Prostate gland (tissue), 2 donors: Measurements from ENCODE around the gene VDAC1. TPM values are rescaled to one million over a fixed set of nuclear protein-coding genes. Genes with fewer than 3 reads are reported as not detected.
"Not testable (repeated sequence)": the region's sequence is repeated elsewhere in the genome, so short reads cannot be mapped to it uniquely, and the experiment has no call there.

Experiments used
- DNase-seq: peaks from one replicate; pipeline ENCODE4 v3.0.0-alpha.2; 2019; ENCODE audit warnings: low spot score
- H3K27ac ChIP-seq, 2 donors: fragments of 200-600 bp; sonication (generic); 2 replicates each; pipeline ENCODE4 v1.5.1; 2017 to 2019
- H3K27me3 ChIP-seq: fragments of 200-600 bp; sonication (generic); replicated peaks from 2 replicates; pipeline ENCODE4 v1.5.1; 2019; ENCODE audit not compliant: insufficient read depth
- H3K36me3 ChIP-seq, 2 donors: fragments of 200-600 bp; sonication (generic); 1 replicate in 1 of 2; 2 replicates in 1 of 2; pipeline versions ENCODE4 v1.5.1 to v1.8.1; 2017 to 2019
- H3K4me1 ChIP-seq: fragments of 200-600 bp; sonication (generic); replicated peaks from 2 replicates; pipeline ENCODE4 v1.5.1; 2019
- H3K4me3 ChIP-seq, 2 donors: fragments of 200-600 bp; sonication (generic); 2 replicates each; pipeline ENCODE4 v1.5.1; 2017 to 2019
- H3K9me3 ChIP-seq: fragments of 200-600 bp; sonication (generic); 2 replicates; pipeline ENCODE4 v1.5.1; 2017
- CTCF ChIP-seq, 4 experiments: fragments of 200-600 bp in 2 of 4; fragments of 450-650 bp in 2 of 4; sonication (generic) in 2 of 4; IDR thresholded peaks; 1 replicate in 3 of 4; 2 replicates in 1 of 4; pipeline ENCODE4 v1.5.1; 2016 to 2019; ENCODE audit warnings: antibody characterized with exemption in 4 of 4, mild to moderate bottlenecking in 2 of 4, moderate library complexity in 2 of 4
- POLR2A ChIP-seq: fragments of 450-650 bp; IDR thresholded peaks from one replicate; pipeline ENCODE4 v1.6.1; 2016; ENCODE audit warnings: antibody characterized with exemption, mild to moderate bottlenecking
- POLR2AphosphoS5 ChIP-seq: sonication (generic); formaldehyde crosslinking; IDR thresholded peaks from one replicate; pipeline ENCODE4 v1.6.1; 2017; ENCODE audit warnings: antibody characterized with exemption
- WGBS: methylation state at CpG from one replicate; pipeline ENCODE4 v1.1.5; 2018; 5-methylcytosine and 5-hydroxymethylcytosine counted together
- intact Hi-C: fragments of 100-400 bp; cut with DNase I; formaldehyde crosslinking; loops from one replicate; pipeline ENCODE4 v1.14.2; 2022
- total RNA-seq, 2 donors: library from RNA; depleted of rRNA; stranded (reverse); fragments of >200 nt; gene quantifications; one replicate each; pipeline ENCODE4 v1.1.0, GENCODE V29; 2016

VDAC1 gene
- total RNA-seq, 2 donors from 2014 or later = 142 to 143 TPM

GRCh38 chr5:133939668-133940067, 65.1 kb downstream of the VDAC1 start:
- Histone ChIP-seq H3K4me3 (no peak overlapping the region), H3K27me3 (no peaks in the 10 kb centered on the region), H3K9me3 (no peaks in the 10 kb centered on the region), H3K27ac (no peak overlapping the region), H3K36me3 (no peaks in the 10 kb centered on the region), H3K4me1 (no peaks in the 10 kb centered on the region)
- intact Hi-C loops = no loop called here
- TF ChIP-seq POLR2AphosphoS5 = no peak
- TF ChIP-seq POLR2A = no peak
- no peak for TF ChIP-seq CTCF (IDR thresholded peaks at IDR 0.05)
- 96% methylated on average over 3 of the region's 3 CpGs for WGBS
- DNase-seq = no peak

DNA sequence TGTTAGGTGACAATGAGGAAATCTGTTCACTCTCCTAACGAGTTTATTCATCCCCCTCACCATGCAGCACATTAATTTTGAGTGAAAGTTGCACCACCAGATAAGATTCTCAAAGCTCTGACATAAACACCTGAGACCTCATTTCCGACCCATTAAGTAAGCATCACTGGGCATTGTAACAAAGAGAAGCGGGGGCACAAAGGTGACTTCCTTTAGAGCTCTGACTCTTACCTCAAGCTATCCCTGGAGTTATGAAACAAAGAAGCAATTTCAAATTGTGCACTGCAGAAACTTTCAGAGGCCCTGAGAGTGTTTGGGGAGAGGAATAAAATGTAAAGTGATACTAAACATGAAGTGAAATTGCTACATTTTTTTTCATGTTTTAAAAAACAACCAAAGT, 65.8 kb downstream of the VDAC1 start:
- Histone ChIP-seq H3K4me1 (no peaks in the 10 kb centered on the region), H3K36me3 (no peaks in the 10 kb centered on the region), H3K9me3 (no peaks in the 10 kb centered on the region), H3K4me3 (no peak overlapping the region), H3K27me3 (no peaks in the 10 kb centered on the region), H3K27ac (no peak overlapping the region)
- WGBS = 87% methylated on average over 3 of the region's 3 CpGs
- DNase-seq = no peak
- intact Hi-C loops = no loop called here
- no peak for TF ChIP-seq POLR2AphosphoS5
- no peak for TF ChIP-seq CTCF (IDR thresholded peaks at IDR 0.05)
- no peak for TF ChIP-seq POLR2A

DNA sequence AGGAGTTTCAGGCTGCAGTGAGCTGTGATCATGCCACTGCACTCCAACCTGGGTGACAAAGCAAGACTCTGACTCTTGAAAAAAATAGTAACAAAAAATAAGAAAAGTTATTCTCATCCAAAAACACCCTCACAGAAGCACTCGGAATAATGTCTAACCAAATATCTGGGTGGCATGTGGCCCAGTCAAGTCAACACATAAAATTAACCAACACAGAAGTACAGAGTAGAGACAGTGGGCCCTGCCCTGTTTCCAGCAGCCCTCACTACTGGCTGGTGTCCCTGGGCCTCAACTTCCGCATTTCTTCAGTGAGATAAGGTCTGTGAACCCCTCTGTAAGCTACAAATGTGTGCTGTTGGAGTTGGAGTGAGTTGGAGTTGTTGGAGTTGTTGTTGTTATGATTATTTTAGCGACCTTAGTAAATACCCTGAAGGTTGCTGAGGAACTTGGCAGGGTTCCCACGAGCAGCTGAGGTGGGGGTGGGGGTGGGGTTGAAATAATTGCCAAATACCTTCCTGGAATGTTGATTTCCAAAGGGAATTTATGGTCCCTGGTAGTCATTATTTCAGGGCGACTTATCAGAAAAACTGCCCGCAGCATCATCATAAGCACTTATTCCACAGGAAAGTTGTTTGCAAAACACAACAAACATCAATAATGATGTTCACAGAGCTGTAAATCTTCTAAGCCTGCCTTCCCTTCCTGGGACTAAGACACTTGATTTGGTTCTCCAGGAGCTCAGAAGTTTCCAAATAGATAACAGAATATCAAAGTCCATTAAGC, 66.5 kb downstream of the VDAC1 start:
- H3K9me3 ChIP-seq = no peaks in the 10 kb centered on the region
- no peak overlapping the region for H3K4me3 ChIP-seq
- H3K4me1 ChIP-seq = no peaks in the 10 kb centered on the region
- no peak overlapping the region for H3K27ac ChIP-seq
- TF ChIP-seq POLR2AphosphoS5 (no peak), POLR2A (no peak), CTCF (IDR thresholded peaks at IDR 0.05) (no peak)
- no peak for DNase-seq
- no peaks in the 10 kb centered on the region for H3K27me3 ChIP-seq
- intact Hi-C loops = no loop called here
- WGBS = 55% methylated on average over 6 of the region's 6 CpGs
- H3K36me3 ChIP-seq = no peaks in the 10 kb centered on the region

DNA sequence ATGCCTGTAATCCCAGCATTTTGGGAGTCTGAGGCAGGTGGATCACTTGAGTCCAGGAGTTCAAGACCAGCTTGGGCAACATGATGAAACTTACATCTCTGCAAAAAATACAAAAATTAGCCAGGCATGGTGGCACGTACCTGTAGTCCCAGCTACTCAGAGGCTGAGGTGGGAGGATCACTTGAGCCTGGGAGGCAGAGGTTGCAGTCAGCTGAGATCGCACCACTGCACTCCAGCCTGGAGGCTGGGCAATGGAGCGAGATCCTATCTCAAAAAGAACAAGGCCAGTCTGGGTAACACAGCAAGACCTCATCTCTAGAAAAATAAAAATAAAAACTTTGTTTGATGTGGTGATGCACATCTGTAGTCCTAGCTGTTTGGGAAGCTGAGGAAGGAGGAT, 67.1 kb downstream of the VDAC1 start:
- intact Hi-C loops, H3K27ac ChIP-seq, H3K4me3 ChIP-seq, H3K36me3 ChIP-seq, H3K27me3 ChIP-seq, H3K9me3 ChIP-seq, DNase-seq, H3K4me1 ChIP-seq: not testable (repeated sequence)
- WGBS = 99% methylated on average over 3 of the region's 3 CpGs

DNA sequence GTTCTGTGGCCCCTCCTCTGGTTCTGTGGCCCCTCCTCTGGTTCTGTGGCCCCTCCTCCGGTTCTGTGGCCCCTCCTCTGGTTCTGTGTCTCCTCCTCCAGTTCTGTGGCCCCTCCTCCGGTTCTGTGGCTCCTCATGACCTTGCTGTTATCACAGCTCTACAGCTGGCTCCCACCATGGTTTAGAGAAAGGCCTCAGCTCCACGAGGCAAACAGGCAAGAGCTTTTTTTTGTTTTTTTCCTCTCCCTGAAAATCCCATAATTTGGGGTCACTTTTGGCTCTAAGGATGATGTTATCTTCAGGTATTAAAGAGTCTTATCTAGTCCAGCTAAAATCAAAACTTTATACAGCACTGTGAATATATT, 68.1 kb downstream of the VDAC1 start:
- intact Hi-C loops = no loop called here
- no peaks in the 10 kb centered on the region for H3K36me3 ChIP-seq
- no peak for DNase-seq
- WGBS = 74% methylated on average over 3 of the region's 3 CpGs
- no peaks in the 10 kb centered on the region for H3K27me3 ChIP-seq
- TF ChIP-seq POLR2AphosphoS5 (no peak), CTCF (IDR thresholded peaks at IDR 0.05) (no peak), POLR2A (no peak)
- no peaks in the 10 kb centered on the region for H3K4me1 ChIP-seq
- H3K4me3 ChIP-seq = no peak overlapping the region
- no peak overlapping the region for H3K27ac ChIP-seq
- no peaks in the 10 kb centered on the region for H3K9me3 ChIP-seq

DNA sequence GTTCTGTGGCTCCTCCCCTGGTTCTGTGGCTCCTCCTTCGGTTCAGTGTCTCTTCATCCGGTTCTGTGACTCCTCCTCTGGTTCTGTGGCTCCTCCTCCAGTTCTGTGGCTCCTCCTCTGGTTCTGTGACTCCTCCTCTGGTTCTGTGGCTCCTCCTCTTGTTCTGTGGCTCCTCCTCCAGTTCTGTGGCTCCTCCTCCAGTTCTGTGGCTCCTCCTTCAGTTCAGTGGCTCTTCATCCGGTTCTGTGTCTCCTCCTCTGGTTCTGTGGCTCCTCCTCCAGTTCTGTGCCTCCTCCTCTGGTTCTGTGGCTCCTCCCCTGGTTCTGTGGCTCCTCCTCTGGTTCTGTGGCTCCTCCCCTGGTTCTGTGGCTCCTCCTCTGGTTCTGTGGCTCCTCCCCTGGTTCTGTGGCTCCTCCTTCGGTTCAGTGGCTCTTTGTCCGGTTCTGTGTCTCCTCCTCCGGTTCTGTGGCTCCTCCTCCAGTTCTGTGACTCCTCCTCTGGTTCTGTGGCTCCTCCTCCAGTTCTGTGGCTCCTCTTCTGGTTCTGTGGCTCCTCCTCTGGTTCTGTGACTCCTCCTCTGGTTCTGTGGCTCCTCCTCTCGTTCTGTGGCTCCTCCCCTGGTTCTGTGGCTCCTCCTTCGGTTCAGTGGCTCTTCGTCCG, 68.7 kb downstream of the VDAC1 start:
- H3K9me3 ChIP-seq, intact Hi-C loops, H3K36me3 ChIP-seq, H3K27ac ChIP-seq, DNase-seq, H3K4me3 ChIP-seq, H3K27me3 ChIP-seq, H3K4me1 ChIP-seq: not testable (repeated sequence)
- WGBS = 95% methylated on average over 10 of the region's 10 CpGs
